Mammary epithelial cell (primary cell): ENCODE measurements around the gene ZMIZ1.
A peak's percentile ranks its signal among the peaks of the same experiment; 100 is the strongest.

Source experiments
- EZH2 ChIP-seq: IDR thresholded peaks from 2 replicates; pipeline ENCODE4 v1.6.1; 2012; ENCODE audit warnings: low read length, inconsistent platforms, borderline replicate concordance
- TF ChIP-seq, protein P1 (sequence below), 2 donors: IDR thresholded peaks in 1 of 2; conservative IDR thresholded peaks in 1 of 2; 2 replicates each; pipeline ENCODE4 v1.5.1; 2011 to 2012; ENCODE audit warnings: inconsistent platforms in 2 of 2, low read length in 2 of 2, mild to moderate bottlenecking in 2 of 2, control low read depth in 1 of 2, low read depth in 1 of 2; ENCODE audit not compliant: insufficient read depth in 1 of 2; ENCODE audit errors: extremely low read depth in 1 of 2

DNA sequence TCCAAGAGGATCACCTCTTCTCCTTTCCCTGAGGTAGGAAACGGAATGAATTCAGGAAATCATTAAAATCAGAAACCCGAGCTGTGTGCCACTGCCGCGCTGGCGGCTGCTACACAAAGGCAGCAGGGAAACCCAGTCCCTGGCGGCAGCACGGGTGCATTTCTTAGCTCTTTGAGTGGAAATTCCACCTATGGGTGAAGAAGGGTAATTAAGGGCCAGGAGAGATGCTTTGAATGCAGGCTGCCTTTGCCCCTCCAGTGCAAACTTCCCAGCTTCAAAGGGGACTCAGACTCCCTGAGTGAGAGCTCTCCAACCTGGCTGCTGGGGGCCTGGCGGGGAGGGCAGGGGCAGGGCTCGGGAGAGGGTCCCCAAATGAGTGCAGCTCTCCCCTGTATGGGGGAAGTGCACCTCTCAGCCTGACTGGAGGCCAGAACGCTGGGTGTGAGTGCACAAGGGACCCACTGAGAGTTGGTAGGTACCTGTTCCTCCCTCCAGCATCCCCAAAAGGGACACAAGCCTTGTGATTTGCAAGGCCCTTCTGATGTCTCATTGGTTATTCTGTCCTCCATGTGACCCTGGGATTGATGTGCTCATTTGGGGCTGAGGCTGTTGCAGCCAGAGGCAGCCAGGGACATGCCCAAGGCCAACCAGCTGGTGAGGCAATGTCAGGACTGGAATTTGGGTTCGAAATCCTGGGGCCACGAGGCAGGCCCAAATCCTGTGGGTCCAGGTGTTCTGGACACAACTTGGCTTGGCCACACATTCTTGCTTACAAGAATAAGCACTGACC, 16.3 kb upstream of the ZMIZ1 start:
- TF ChIP-seq, protein P1, sequence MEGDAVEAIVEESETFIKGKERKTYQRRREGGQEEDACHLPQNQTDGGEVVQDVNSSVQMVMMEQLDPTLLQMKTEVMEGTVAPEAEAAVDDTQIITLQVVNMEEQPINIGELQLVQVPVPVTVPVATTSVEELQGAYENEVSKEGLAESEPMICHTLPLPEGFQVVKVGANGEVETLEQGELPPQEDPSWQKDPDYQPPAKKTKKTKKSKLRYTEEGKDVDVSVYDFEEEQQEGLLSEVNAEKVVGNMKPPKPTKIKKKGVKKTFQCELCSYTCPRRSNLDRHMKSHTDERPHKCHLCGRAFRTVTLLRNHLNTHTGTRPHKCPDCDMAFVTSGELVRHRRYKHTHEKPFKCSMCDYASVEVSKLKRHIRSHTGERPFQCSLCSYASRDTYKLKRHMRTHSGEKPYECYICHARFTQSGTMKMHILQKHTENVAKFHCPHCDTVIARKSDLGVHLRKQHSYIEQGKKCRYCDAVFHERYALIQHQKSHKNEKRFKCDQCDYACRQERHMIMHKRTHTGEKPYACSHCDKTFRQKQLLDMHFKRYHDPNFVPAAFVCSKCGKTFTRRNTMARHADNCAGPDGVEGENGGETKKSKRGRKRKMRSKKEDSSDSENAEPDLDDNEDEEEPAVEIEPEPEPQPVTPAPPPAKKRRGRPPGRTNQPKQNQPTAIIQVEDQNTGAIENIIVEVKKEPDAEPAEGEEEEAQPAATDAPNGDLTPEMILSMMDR (conservative IDR thresholded peaks at IDR 0.05 in 1 of 2, IDR thresholded peaks at IDR 0.05 in 1 of 2; ENCODE audit: extremely low read depth in 1 of 2, insufficient read depth in 1 of 2, low read depth in 1 of 2, low read length in 2 of 2): peak in 1 of 2 donors; percentile 11
- TF ChIP-seq EZH2: no peak
